HG03575 (cell line): ENCODE measurements around the gene PHC3.
"Not testable (repeated sequence)": the region's sequence is repeated elsewhere in the genome, so short reads cannot be mapped to it uniquely, and the experiment has no call there.

Source experiments
- ATAC-seq: cut with Tn5 transposase; IDR thresholded peaks from one replicate; pipeline ENCODE4 v1.9.1; 2021; ENCODE audit not compliant: unreplicated experiment, insufficient number of reproducible peaks, low FRiP score; ENCODE audit errors: extremely low read depth

The PHC3 gene, protein sequence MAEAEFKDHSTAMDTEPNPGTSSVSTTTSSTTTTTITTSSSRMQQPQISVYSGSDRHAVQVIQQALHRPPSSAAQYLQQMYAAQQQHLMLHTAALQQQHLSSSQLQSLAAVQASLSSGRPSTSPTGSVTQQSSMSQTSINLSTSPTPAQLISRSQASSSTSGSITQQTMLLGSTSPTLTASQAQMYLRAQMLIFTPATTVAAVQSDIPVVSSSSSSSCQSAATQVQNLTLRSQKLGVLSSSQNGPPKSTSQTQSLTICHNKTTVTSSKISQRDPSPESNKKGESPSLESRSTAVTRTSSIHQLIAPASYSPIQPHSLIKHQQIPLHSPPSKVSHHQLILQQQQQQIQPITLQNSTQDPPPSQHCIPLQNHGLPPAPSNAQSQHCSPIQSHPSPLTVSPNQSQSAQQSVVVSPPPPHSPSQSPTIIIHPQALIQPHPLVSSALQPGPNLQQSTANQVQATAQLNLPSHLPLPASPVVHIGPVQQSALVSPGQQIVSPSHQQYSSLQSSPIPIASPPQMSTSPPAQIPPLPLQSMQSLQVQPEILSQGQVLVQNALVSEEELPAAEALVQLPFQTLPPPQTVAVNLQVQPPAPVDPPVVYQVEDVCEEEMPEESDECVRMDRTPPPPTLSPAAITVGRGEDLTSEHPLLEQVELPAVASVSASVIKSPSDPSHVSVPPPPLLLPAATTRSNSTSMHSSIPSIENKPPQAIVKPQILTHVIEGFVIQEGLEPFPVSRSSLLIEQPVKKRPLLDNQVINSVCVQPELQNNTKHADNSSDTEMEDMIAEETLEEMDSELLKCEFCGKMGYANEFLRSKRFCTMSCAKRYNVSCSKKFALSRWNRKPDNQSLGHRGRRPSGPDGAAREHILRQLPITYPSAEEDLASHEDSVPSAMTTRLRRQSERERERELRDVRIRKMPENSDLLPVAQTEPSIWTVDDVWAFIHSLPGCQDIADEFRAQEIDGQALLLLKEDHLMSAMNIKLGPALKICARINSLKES

GRCh38 chr3:170180908-170181885 is at the start of gene PHC3:
Gene PHC3 (minus strand): TSS chr3:170181733. CDS start chr3:170181715, 18 bp downstream.
- peak; percentile 45 for ATAC-seq

GRCh38 chr3:170228093-170228766 is 46.7 kb upstream of the PHC3 start:
- ATAC-seq = no peak

DNA sequence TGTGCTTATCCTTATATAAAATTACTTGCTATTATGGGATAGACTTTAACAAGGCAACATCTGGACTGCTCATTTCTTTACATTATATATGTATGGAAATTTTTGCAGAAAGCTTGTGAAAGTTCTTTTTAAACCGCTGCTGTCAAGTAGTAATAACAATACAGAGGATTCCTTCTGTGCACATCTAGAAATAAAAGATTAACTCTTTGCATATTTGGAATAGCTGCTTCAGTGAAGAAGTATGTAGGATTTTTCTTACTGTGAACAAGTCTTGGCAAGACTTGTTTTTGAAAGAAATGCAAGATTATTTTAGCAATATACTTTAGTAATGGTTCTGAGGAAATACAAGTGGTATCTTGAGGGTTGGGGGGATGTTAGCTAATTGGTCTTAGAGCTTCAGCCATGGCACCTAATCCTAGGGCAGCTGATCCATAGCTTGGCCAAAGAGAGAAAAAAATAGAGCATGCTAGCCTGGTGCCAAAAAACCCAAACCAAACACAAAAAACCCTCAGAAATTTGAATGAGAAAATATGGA is 45.0 kb upstream of the PHC3 start:
- no peak for ATAC-seq

- no peak for ATAC-seq
Observed at GRCh38 chr3:170225166-170225565, 43.6 kb upstream of the PHC3 start.

GRCh38 chr3:170222647-170223541 is 41.4 kb upstream of the PHC3 start:
- no peak for ATAC-seq

DNA sequence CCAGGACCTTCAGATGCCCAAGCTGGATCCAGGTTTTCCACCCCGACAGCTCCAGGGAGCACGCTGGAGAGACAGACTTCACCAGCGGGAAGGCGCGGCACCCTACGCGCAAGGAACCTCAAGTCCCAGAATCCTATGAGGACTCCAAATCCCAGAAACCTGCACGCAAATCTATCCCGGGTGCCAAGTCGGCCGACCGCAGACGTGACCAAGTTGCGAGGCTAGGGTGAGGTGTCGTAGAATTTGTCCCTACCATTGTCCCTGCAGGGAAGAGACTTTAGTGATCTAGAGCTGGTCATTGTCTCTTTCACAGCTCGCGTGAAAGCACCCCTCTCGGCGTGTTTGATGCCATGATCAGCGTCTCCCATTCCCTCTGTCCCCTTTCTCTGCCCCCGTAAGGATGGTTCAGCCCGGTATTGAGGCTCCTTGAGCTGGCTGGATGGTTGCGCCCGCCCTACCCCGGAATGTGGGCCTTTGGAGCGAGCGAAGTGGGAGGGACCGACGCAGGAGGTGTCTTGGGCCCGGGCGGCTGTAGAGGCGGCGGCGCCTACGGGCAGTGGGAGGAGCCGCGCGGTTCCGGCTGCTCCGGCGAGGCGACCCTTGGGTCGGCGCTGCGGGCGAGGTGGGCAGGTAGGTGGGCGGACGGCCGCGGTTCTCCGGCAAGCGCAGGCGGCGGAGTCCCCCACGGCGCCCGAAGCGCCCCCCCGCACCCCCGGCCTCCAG is 40.6 kb upstream of the PHC3 start, which contains the start of gene PRKCI:
Gene PRKCI, plus strand, starts transcription at position 501 of the 723 bp plus-strand sequence. CDS start 246 bp downstream, outside the sequence.
- ATAC-seq = no peak

DNA sequence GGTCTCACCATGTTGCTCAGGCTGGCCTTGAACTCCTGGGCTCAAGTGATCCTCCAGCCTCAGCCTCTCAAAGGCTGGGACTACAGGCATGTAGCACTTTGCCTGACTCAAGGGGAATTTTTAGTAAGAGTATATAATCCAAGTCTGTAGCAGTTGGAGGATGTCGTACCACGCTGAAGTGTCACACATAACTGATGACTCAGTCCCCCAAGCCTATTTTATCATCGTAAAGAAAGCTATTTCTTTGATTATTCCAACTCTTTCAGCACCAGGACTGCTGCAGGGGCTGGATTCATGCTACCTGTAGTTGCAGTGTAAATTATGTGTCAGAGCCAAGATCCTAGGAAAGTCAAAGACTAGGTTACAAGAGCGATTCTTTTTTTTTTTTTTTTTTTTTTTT is 39.3 kb upstream of the PHC3 start:
- no peak for ATAC-seq

DNA sequence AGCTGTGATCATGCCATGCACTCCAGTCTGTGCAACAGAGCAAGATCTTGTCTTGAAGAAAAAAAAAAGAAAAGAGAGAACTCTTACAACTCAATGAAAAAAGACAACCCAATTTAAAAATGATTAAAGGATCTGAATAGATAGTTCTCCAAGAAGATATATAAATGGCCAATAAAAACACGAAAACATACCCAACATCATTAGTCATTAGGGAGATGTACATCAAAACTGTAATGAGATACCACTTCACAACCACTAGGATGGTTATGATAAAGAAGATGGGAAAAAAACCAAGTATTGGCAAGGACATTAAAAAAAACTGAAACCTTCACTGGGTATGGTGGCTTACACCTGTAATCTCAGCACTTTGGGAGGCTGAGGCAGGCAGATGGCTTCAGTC is 38.3 kb upstream of the PHC3 start:
- no peak for ATAC-seq

- ATAC-seq = no peak
Observed at GRCh38 chr3:170211668-170212067, 30.1 kb upstream of the PHC3 start.

DNA sequence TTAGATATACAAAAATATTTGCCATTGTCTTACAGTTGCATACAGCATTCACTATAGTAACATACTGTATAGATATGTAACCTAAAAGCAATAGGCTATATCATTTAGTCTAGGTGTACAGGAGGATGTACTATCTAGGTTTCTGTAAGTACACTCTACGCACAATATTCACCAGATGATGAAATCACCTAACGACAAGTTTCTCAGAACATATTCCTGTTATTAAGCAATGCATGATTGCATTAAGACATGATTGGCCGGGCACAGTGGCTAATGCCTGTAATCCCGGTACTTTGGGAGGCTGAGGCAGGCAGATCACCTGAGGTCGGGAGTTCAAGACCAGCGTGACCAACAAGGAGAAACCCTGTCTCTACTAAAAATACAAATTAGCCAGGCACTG is 26.2 kb upstream of the PHC3 start:
- ATAC-seq = no peak

DNA sequence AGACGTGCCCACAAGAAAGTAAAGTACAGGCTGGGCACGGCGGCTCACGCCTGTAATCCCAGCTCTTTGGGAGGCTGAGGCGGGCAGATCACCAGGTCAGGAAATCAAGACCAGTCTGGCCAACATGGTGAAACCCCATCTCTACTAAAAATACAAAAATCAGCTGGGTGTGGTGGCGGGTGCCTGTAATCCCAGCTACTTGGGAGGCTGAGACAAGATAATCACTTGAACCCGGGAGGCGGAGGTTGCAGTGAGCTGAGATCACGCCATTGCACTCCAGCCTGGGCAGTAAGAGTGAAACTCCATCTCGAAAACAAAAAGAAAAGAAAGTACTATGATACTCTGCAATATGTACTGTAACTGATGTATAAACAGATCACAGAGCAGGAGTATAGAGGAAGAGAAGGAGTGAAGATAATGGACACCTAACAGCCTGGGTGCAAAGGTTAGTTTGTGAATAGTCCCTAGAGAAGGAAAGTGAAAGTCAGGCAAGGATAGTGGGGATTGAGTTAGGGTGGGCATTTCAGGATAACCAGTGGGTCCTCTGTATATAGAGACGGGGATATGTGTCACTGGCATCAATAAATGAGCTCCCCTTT is 24.7 kb upstream of the PHC3 start:
- ATAC-seq = not testable (repeated sequence)

DNA sequence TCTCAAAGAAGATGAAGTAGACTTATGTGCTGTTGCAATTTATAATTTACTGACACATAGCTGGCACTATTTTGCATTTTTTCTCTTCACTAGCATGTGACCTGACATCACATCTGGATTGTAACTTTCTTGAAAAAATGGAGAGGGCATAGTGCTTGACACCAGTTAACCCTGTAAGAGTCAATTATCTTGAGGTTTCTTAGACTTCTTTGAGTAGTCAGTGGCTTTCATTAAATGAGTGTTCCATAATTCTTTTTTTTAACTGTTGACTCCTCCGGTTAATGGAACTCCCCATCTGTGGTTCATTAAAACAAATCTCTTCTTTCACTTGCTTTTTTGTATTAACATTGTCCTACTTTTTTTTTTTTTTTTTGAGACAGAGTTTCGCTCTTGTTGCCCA is 23.8 kb upstream of the PHC3 start:
- ATAC-seq = no peak

GRCh38 chr3:170204509-170204908 is 23.0 kb upstream of the PHC3 start:
- ATAC-seq = no peak

DNA sequence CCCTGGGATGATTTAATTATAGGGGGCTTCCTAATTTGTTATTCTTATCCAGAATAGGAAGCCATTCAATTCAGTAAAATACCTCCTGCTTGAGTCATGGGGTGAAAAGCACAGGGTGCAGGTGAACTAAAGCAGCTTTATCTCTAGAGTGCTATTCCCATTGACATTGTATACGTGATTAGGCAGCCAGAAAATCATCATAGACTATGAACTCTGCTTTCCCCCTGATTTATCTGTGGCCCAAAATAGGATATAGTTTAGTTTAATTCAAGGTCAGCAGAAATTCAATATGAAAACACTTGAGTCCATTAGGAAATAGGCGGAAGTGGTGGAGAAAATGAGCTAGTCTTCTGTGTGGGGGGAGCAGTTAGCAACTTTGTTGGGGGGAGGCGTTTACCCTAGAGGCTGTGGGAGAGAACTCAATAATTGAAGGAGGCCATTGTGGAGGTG is 22.5 kb upstream of the PHC3 start:
- ATAC-seq = no peak

DNA sequence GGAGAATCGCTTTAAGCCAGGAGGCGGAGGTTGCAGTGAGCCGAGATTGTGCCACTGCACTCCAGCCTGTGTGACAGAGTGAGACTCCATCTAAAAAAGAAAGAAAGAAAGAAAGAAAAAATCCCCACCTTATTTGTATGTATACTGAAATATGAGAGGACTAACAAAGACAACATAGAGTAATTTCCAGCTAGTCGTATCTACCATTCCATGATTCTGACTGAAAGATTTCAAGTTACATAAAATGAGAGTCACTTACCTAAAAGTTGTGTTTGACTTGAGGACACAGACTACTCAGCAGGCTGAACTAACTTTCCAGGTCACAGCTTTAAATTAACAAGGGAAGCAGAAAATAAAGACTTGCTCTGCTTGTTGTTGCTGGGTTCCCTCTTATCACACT is 21.9 kb upstream of the PHC3 start:
- no peak for ATAC-seq

GRCh38 chr3:170201527-170201926 is 20.0 kb upstream of the PHC3 start:
- ATAC-seq = no peak
